LNCAP (cell line): ENCODE results near the gene FZD8.

ENCODE experiments used
- TF ChIP-seq, protein P1 (sequence below): fragments of 450-650 bp; IDR thresholded peaks from 2 replicates; pipeline ENCODE4 v1.5.1; 2017; ENCODE audit warnings: mild to moderate bottlenecking

FZD8 gene

GRCh38 chr10:35594115-35595079, 47.7 kb downstream of the FZD8 start:
- TF ChIP-seq, protein P1, sequence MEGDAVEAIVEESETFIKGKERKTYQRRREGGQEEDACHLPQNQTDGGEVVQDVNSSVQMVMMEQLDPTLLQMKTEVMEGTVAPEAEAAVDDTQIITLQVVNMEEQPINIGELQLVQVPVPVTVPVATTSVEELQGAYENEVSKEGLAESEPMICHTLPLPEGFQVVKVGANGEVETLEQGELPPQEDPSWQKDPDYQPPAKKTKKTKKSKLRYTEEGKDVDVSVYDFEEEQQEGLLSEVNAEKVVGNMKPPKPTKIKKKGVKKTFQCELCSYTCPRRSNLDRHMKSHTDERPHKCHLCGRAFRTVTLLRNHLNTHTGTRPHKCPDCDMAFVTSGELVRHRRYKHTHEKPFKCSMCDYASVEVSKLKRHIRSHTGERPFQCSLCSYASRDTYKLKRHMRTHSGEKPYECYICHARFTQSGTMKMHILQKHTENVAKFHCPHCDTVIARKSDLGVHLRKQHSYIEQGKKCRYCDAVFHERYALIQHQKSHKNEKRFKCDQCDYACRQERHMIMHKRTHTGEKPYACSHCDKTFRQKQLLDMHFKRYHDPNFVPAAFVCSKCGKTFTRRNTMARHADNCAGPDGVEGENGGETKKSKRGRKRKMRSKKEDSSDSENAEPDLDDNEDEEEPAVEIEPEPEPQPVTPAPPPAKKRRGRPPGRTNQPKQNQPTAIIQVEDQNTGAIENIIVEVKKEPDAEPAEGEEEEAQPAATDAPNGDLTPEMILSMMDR, result no peak

GRCh38 chr10:35592441-35592840, 49.7 kb downstream of the FZD8 start:
- TF ChIP-seq, protein P1, result no peak

DNA sequence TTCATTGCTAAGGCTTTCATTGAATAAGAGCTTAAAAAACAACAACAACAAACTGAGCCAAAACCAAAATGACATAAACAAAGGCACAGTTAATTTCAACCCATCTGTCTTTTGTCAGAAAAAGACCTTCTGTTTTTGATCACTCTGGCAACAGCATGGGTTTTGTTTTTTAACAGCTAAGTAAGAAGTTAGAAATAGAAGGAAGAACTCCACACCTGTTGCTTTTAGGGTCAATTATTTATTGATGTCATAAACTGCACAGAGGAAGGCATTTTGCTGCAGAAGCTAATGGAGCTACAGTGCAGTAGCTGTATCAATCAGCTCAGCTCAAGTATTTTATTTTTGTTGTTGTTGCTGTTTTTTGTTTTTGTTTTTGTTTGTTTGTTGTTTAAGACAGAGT, 53.3 kb downstream of the FZD8 start:
- TF ChIP-seq, protein P1, result no peak
